ENCODE measurements around the gene TTC7B.
A peak's percentile ranks its signal among the peaks of the same experiment; 100 is the strongest.

The TTC7B gene

DNA sequence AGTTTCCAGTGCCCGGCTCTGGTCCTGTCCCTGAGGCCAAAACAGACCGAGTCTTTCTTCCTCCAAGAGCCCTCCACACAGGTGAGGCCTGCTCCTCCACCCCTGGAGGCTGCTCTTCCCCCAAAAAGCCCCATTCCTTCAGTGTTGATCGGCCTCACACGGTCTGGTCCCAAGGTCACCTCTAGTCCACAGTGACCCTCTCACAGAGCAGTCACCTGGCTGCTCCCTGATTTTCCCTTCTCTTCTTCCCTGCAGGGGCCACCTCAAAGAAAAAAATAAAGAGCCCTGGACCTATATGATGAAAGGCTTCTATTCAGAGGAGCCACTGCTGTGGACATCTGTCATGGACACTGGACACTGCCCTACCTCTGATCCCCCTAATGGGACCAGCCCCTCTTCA lies 42.5 kb downstream of the TTC7B start:
- DNase-seq = no peak

DNA sequence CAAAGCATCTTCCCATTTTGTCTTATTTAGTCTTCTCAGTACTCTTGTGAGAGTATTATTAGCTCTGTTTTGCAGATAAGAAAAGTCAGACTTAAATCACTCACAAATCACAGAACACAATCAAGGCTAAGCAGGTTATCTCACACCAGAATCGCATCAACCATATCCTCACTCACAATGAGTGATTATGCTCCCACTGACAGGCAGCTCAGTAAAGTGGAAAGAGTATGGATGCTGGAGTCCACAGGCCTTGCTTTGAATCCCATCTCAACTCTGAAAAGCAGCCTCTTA lies 43.1 kb downstream of the TTC7B start:
- DNase-seq = no peak

DNA sequence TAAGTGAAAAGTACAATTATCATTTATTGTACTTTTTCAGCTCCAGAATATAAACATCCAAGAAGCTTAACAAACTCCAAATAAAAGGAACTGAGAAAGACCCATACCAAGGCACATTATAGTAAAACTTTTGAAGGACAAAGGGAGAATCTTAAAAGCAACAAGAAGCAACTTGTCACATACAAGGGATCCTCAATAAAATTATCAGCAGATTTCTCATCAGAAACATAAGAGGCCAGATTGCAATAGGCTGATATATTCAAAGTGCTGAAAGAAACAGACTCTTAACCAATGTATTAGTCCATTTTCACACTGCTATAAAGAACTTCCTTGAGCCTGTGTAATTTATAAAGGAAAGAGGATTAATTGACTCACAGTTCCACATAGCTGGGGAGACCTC lies 48.3 kb downstream of the TTC7B start:
- DNase-seq = no peak

DNA sequence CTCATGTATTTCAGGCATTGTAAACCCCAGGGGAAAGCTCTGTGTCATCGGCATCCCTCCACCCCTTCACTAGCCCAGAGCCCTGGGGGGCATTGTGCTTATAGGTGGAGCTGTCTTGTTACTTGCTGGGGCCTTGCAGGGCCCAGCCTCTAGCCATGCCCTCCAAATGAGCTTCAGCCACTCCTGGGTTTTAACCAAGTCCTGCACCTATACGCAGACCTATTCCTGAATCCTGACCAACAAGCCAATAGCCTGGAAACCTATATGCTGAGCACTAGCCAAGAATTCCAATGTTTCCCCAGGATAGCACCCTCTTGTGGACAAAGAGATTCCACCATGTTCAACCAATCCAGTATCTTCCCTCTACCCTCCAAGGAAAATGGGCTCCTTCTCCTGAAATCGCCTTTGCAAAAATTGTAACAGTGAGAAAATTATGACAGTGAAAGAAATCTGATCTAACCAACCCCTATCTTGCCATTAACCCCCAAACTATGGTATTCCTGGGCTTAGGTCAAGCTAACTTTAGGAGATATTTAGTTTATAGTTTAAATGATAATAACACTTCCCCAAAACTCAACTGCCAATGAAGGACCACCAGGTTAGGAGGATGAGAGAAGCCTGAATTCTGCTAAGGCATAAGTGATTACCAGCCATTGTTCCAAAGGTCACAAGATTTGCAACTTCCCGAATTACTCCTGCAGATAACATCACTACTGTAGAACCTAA lies 55.5 kb downstream of the TTC7B start:
- DNase-seq = no peak

DNA sequence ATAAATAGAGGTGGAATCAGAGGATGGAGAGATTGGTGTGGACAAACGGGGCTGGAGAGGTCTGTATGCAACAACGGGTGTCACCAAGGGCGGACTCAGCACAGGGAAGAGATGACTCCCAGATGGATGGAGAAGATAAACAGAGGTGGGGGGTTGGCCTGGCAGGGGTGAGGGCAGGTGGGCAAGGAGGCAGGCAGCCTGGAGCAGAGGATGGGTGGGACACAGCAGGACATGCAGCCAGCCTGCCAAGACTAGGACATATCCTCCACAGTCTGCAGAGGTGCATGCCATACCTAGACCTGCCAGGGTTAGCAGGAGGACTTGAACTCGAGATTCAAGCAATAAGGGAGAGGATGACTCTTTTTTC lies 56.2 kb downstream of the TTC7B start:
- no peak for DNase-seq

DNA sequence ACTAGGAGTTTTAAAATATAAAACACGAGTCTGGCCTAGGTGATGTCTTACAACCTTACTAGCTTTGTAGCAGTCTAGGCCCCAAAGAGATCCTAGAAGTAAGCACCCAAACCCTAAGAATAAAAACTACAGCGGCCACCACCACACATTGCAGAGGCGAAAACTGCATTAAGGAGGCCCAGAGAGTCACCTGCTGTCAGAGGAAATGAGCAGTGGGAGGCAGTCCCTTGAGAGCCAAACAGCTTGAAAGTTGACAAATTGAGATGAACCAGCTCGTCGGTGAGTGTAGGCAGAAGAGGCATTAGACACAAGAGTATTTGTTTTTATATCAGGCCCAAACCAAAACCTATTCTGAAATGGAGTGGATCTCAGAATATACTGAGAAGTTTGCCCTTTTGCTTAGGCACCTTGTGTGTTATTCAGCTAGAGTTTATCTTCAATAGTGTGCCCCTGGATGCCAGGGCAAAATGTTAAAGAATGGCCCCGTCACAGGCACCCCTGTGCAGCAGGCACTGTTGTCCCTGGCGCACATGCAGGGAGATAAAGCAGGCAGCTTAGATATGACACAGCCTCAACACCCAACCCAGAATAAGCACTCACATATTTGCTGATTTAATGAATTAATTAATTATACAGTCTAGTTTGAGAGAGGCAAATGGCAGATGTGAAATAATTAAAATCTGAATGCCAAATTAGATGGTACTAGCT lies 56.7 kb downstream of the TTC7B start:
- no peak for DNase-seq

DNA sequence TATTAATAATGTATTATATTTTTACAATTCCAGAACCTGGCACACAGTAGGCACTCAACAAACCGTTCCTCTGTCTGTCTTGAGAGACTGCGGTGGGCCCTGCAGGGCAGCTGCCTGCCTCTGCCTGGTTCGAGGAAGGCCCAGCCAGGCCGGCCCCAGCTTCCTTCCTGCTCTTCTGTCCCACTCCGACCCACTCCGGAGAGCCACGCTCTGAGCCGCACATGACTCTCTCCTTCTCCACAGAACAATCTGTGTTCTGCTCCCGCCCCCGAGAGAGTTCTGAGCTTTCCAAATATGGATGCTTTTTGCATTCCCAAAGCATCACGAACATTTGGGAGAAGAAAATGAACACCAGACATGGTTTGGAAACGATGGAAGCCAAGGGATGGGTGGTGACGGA lies 57.3 kb downstream of the TTC7B start:
- DNase-seq = no peak

DNA sequence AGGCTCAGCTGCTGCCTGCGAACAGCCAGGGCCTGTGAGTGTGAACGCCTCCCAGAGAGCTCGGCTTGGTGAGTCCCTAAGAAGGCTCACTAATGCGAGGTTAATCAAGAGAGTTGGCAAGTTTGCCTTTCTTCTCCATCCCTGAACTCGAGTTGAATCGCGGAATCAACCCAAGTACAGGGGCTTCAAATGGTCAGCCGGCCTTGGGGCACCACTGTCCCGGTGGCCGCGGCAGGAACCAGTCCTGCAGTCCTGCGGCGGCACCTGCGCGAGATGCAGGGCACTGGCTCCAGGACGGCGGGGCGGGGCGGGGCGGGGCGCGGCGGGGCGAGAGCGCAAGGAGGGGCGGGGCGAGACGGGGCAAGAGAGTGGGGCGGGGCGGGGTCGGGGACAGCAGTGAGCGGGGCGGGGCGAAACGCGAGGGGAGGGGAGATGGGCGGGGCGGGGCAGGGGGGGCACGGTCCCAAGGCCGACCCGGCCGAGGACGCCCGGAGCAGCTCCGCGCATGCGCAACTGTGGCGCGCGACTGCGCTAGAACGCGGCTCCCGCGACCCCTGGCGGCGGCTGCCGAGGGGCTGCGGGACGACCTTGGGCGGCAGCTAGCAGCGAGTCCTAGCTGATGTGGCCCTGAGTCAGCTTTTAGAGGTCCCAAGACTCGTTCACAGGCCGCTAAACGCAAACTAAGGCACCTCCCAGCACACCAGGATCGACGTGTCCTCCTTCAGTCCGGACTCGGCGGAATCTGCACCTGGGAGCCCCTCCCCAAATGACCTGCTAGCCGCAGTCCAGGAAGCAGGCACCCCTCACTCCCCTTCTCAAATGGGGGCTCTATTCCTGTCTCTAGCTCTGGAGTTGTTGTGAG lies 58.0 kb downstream of the TTC7B start:
- peak; percentile 90 for DNase-seq

DNA sequence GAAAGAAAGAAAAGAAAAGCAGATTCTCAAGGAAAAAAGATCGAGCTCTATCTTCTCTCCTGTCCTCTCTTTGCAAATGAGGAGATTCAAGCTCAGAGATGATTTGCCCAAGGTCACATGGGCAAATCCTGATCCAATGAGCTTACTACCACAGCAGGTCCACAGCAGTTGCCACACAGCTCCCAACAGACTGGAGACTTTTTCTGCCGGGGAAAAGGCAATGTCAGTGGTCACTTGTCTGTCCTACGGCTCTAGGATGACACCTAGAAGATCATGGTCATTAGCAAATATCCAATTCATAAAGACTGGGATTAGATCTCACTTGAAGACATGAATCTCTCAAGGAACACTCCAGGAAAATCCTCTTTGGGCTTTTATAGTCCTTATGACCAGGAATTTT lies 58.8 kb downstream of the TTC7B start:
- DNase-seq = no peak

DNA sequence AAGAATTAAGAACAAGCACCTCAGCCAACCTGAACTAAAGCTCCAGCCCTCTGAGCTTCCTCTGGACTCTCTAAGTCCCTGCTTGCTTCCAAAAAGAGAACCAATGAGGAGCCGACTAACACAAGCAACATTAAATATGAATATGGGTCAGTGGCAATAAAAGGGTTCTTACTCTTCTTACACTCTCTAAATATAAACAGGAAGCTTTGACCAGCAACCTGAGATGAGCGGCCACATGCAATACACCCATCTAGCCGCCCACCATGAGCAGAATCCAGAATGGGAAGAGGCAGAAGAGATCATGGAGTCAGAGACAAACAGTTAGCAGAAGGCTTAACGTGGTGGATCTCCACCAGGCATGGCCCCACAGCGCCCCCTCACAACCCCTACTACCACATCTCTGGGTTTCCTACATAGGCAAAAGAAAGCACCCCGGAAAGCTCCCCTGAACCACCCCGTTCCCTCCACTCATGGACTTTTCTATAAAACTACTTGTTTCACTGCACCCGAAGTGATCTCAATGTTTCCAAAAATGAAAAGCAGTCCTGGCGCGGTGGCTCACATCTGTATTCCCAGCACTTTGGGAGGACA lies 59.4 kb downstream of the TTC7B start:
- no peak for DNase-seq

DNA sequence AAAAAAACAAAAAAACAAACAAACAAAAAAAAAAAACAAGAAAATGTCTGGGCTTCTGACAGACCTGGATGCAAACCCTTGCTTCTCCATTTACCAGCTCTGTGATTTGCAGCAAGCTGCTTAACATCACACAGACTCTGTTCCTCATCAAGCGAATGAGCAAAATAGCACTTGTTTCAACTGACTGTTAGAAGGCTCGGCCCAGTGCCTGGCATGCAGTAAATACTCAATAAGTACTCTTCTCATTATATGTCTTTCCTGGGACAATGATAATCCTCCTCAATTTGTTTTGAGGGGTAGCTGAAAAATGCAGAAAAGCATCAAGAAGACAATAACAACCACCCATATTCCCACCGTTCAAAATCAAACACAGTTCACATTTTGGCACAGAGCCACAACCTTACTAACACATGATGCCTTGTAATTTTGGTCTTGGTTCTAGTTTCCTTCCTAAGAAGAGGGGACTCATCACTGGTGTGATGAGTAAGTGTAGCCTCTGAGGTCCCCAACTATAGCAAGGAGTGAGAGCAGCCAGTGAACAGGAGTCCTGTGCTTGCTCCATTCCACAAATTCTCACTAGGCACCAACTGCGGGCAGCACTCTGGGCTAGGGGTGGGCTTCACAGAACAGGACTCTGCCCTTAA lies 60.4 kb downstream of the TTC7B start:
- DNase-seq = no peak

DNA sequence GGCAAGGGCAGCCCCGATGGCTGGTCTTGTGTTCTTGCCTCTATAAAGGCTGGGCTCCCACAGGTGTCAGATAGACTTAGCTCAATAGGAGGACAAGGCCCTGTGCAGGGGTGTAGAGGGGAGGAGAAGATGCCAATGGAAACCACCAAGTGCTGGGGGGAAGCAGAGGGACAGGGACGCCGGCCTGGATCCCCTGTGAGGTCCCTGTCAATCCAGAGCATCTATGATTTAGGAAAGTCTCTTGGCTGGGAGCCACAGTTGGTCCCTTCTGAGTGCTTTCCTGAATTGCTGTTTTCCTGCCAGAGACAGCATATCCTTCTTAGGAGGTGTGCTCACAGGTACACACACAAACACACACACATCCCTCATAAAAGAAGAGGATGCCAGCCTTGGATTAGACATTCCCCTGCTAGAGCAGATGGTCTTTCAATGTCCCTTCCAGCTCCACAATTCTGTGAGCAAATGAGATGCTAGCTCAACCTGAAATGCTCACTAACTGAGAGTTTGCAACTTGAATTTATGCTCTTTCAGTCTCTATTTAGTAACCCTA lies 62.7 kb downstream of the TTC7B start:
- DNase-seq = no peak

DNA sequence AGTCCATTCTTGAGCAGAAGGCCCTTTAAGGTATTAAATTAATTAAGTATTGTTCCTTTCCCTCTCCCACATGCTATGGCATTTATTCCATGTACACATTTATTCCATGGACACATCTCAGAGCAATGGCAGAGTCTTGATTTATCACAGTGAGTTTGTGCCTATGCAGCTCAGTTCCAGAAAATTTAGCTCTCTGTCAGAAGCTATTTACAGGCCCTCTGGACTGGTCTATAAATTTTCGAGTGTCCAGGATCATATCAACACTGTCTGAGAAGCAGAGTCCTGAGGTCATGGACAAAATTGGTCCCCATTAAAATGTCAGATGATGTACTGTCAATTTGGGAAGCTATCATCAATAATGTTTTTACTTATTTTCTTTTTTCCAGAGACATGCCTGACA lies 65.5 kb downstream of the TTC7B start:
- no peak for DNase-seq

DNA sequence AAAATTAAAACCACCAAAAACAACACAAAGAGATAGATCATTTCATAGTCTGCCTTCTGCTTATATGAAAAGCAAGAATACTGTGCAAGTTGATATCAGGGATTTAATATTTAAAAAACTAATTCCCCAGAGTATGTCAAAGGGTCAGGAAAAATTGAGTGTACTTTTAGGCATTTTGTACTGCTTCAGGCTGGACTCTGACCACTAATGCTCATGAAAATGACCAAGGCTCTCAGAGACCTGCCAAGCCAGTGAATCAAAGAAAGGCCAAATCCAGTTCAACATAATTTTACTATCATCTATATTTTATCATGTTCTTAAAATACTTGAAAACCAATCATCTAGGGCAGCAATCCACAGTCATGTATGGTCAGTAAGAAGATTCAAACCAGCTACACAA lies 66.0 kb downstream of the TTC7B start:
- no peak for DNase-seq

DNA sequence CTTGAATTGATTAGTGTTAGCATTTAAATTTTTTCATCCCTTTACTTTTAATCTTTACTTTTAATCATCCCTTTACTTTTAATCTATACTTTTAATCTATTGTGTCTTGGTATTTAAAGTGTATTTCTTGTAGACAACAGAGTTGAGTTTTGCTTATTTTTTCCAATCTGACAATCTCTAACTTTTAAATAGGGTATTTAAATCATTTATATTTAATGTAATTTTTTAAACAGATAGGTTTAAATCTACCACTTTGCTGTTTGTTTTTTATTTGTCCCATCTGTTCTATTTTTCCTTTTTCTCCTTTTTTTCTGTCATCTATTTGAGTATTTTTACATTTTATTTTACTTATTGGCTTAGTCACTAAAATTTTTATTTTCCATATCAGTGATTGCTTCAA lies 68.3 kb downstream of the TTC7B start:
- no peak for DNase-seq

DNA sequence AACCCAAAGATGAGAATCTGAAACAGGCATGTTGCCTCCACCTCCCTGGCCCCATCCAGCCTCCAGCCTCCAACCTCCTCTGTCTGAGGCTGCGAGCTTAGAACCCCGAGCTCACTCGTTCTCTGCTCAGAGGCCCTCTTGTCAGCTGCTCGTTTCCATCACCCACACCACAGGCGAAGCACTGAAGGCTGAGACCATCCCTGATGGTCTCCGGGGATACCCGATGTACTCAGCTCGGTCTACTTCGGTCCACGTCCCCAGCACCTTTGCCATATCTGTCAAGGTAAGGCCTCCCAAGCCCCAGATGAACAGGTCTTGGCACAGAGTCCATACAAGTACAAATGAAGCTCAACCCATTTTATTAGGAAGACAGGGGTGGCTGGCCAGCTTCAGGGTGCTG lies 72.4 kb downstream of the TTC7B start:
- DNase-seq = no peak

DNA sequence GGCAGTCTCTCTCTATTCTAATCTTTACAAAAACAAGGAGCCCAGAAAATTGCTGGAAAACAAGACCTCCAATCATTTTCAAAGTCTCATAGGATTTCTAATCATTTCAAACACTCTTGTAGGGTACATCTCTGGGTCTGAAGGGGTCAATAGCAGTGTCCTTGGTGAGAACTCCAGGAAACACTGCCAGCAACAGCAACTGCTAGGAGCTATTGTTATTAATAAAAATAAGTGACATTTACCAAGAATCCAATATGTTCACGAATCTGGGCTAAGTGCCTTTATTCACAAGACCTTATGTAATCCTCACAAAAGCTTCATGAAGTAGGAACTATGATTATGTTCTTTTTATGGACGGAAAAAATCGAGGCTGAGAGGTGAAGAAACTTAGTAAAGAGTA lies 72.8 kb downstream of the TTC7B start:
- DNase-seq = no peak

DNA sequence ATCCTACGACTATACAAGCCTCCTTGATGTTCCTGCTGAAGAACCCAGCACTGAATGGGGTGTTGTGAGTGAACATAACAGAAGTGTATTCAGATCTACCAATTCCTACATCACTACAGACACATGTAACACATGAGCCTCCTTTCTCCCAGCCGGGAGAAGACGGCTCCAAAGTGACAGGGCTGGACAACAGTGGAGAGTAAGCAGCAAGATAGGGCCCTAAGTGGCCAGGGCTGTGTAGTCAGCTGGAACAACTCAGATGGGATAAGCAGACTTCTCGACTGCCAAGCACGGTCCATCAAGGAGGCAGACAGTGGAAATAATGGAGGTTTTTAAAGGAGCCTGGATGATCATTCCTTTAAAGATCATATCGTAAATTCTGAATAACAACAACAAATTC lies 73.5 kb downstream of the TTC7B start:
- no peak for DNase-seq

DNA sequence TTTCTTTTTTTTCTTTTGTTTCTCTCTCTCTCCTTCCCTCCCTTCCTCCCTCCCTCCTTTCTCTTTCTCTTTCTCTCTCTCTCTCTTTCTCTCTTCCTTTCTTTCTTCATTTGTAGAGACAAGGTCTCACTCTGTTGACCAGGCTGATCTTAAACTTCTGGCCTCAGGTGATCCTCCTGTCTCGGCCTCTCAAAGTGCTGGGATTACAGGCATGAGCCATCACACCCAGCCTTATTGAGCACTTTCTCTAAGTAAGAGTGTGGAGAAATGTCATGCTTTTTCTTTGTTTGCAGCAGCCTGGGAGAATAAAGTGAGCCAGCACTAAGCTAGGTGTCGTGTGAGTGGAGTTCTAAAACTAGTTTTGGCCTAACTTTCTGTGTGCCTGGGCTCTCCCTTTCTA lies 74.0 kb downstream of the TTC7B start:
- DNase-seq = no peak

DNA sequence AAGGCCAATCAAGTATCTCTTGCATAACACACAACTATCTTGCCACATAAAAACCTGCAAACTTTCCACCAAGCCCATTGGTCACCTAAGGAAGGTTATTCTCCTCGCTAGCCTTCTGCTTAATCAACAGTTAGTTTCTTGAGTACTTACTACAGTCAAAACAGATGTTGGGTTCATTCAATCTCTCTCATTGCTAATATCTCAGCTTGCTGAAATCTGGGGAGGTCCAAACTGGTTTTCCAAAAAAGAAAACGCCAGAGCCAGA lies 74.6 kb downstream of the TTC7B start:
- no peak for DNase-seq

DNA sequence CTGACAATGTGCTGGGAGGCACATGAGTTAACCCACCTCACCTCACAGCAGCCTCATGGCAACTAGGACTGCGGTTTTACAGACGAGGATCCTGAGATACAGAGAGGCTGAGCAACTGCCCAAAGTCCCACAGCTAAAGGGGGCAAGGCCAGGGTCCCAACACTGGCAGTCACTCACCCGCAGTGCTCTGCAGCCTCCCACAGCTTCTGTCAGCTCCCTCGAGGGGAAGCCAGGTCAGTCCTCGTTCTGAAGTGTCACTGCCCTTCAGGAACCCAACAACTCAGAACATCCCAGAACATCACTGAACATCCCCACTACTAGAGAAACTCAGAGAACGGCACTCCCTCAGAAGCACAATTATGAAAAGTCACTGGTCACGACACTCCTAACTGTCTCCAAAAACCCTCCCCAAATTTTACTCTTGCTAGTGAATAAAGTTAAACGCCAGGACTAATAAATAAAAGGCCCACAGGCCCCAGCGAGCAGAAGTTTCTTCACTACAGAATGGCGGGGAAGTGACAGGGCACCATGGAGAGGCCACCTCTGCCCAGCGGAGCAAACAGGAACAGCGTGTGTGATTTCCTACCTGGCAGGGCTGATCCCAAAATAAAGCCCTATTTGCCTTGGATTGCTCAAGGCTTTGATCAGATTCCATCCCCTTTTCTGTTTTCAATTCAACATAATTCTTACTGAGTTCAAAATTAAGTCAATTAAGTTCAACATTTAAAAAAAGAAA lies 75.1 kb downstream of the TTC7B start:
- DNase-seq = no peak

DNA sequence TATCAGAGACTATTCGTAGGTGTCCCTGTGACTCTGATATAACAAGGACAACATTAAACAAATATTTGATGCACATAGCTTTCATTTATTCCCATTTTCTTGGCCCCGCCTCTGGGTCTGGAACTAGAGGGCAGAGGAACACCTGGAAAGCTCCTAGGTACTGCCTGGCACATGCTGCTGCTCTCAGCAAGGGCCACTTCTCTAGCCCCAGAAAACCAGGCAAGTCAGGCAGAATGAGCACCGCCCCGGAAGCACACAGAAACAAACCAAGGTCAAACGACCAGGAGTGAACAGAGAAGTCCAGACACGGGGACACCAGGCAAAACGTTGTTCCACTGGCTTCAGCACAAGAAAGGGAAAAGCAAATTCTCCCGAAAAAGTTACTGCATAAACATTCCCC lies 76.1 kb downstream of the TTC7B start:
- DNase-seq = no peak

All from NCI-H774 (cell line).